Upper lobe of right lung (tissue), 1 donor: ENCODE measurements around the gene VPS41. TPM values are rescaled to one million over a fixed set of nuclear protein-coding genes. Genes with fewer than 3 reads are reported as not detected.
"Not testable (repeated sequence)": the region's sequence is repeated elsewhere in the genome, so short reads cannot be mapped to it uniquely, and the experiment has no call there.

Source experiments
- ATAC-seq: fragments of 200-7000 bp; cut with Tn5 transposase; one replicate; pipeline ENCODE4 v1.9.1; 2020; ENCODE audit warnings: mild to moderate bottlenecking, moderate library complexity
- DNase-seq: peaks from one replicate; pipeline ENCODE4 v3.0.0-alpha.2; 2020
- H3K27ac ChIP-seq: fragments of 200-600 bp; one replicate; pipeline ENCODE4 v1.8.0; 2022
- H3K27me3 ChIP-seq: fragments of 200-600 bp; one replicate; pipeline ENCODE4 v1.8.0; 2022; ENCODE audit warnings: mild to moderate bottlenecking
- H3K36me3 ChIP-seq: fragments of 200-600 bp; one replicate; pipeline ENCODE4 v1.8.0; 2022
- H3K4me1 ChIP-seq: fragments of 200-600 bp; one replicate; pipeline ENCODE4 v1.8.0; 2022
- H3K4me3 ChIP-seq: fragments of 200-600 bp; one replicate; pipeline ENCODE4 v1.8.0; 2022; ENCODE audit warnings: mild to moderate bottlenecking
- H3K9me3 ChIP-seq: fragments of 200-600 bp; one replicate; pipeline ENCODE4 v1.8.0; 2022
- intact Hi-C: fragments of 100-400 bp; cut with DNase I; formaldehyde crosslinking; loops from one replicate; pipeline ENCODE4 v1.11.0; 2022
- total RNA-seq: library from RNA; stranded (reverse); fragmentation: NEBNext Ultra II Directional; extraction: Animal tissue kit (Norgen Biotek cat#: 25700); gene quantifications from one replicate; pipeline ENCODE4 v1.2.1, GENCODE V29; 2021
- TF ChIP-seq, protein P1 (sequence below): fragments of 200-600 bp; IDR thresholded peaks from one replicate; pipeline ENCODE4 v1.8.0; 2022; ENCODE audit warnings: antibody characterized with exemption
- donor health status: DM: no; HTN: yes; CAD: no; lungs with severe emphysema.

VPS41 gene
- total RNA-seq, 1 donor from 2014 or later, result 95.8 TPM

DNA sequence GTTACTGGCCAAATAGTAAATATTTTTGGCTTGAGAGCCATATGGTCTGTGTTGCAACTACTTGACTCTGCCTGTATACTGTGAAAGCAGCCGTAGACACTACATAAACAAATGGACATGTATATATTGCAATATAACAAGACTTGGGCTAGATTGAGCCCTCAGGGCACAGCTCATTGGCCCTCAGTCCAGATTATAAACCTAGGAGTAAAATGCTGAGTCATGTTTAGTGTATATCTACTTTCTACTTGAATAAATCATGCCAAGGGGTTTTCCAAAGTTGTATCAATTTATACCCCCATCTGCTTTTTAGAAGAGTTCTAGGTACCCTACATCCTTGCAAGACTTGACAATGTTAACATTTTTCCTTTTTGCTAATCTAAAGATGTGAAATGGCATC lies 41.3 kb upstream of the VPS41 start:
- DNase-seq (no peak), ATAC-seq (no peak)
- Histone ChIP-seq H3K36me3 (no peaks in the 10 kb centered on the region), H3K4me1 (no peaks in the 10 kb centered on the region), H3K27me3 (no peaks in the 10 kb centered on the region), H3K4me3 (no peak overlapping the region), H3K27ac (no peak overlapping the region), H3K9me3 (no peaks in the 10 kb centered on the region)
- TF ChIP-seq, protein P1, sequence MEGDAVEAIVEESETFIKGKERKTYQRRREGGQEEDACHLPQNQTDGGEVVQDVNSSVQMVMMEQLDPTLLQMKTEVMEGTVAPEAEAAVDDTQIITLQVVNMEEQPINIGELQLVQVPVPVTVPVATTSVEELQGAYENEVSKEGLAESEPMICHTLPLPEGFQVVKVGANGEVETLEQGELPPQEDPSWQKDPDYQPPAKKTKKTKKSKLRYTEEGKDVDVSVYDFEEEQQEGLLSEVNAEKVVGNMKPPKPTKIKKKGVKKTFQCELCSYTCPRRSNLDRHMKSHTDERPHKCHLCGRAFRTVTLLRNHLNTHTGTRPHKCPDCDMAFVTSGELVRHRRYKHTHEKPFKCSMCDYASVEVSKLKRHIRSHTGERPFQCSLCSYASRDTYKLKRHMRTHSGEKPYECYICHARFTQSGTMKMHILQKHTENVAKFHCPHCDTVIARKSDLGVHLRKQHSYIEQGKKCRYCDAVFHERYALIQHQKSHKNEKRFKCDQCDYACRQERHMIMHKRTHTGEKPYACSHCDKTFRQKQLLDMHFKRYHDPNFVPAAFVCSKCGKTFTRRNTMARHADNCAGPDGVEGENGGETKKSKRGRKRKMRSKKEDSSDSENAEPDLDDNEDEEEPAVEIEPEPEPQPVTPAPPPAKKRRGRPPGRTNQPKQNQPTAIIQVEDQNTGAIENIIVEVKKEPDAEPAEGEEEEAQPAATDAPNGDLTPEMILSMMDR, result no peak
- intact Hi-C loops, result no loop called here

DNA sequence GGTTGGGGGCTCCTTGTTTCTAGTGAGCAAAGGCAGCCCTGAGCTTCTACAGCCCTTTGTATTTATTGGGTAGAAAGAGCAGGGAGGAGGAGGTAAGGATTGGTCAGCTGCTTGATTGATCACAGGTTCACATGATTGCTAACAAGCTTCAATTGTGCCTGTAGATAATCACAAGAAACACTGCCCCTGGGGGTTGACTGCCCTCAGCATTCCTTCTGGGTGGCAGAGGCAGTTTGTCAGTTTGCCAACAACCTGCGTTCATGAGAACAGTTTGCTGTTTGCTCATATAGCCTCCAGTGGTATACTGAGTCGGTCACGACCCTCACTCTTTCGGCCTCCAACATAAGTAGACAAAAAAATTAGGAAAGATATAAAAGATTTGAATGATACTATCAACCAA lies 38.5 kb upstream of the VPS41 start:
- H3K4me3 ChIP-seq, H3K27me3 ChIP-seq, intact Hi-C loops, H3K27ac ChIP-seq, H3K9me3 ChIP-seq, H3K36me3 ChIP-seq, H3K4me1 ChIP-seq, ATAC-seq, DNase-seq: not testable (repeated sequence)

DNA sequence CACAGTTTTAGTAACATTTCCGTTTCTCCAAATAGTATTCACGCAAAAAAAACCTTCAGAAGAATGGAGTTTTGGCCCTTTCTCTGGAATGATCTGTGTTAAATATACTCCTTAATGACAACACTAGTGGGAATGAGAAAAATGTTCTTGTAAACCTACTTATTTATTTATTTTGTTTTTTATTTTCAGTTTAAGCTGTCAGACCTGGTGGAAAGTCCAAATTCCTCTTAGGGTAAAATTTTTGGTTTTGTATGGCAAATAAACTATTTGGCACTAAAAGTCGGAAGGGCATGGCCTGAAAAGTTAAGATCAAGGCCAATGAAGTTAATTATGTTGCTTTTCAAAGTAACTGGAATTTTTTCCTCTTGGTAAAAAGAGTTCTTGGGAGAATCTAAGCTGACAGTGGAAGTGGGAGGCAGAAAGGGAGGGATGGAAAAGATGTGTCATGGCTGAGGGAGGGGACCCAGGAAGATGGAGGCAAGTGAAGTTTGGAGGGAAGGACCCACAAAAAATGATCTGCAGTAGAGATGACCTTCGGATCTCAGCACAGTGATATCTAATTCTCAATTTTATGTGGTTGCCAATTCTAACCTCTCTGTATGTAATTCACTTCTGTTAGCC lies 33.5 kb upstream of the VPS41 start:
- Histone ChIP-seq H3K36me3 (no peaks in the 10 kb centered on the region), H3K27ac (no peak overlapping the region), H3K27me3 (no peaks in the 10 kb centered on the region), H3K4me1 (no peaks in the 10 kb centered on the region), H3K9me3 (no peaks in the 10 kb centered on the region), H3K4me3 (no peak overlapping the region)
- TF ChIP-seq, protein P1, result no peak
- intact Hi-C loops, result no loop called here
- ATAC-seq, result no peak
- DNase-seq, result no peak

DNA sequence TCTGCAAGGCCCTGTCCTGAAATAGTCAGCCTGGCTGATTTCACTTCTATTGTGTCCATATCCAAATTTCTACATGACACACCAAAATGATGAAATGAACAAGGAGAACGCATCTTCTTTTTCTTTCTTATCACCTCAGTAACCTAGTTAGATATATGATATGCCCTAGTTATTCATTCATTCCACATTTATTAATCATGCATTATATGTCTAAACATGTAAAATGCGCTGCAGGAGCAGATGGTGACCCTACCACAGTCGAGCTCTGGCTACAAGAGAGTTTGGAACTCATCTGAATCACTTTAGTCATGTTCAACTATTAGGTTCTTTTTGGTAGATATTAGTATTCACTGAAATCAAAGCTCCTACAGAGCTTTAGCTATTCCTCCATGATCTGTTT lies 31.8 kb upstream of the VPS41 start:
- TF ChIP-seq, protein P1, result no peak
- Histone ChIP-seq H3K27me3 (no peaks in the 10 kb centered on the region), H3K36me3 (no peaks in the 10 kb centered on the region), H3K9me3 (no peaks in the 10 kb centered on the region), H3K4me3 (no peak overlapping the region), H3K4me1 (no peaks in the 10 kb centered on the region), H3K27ac (no peak overlapping the region)
- no peak for ATAC-seq
- intact Hi-C loops, result no loop called here
- no peak for DNase-seq

DNA sequence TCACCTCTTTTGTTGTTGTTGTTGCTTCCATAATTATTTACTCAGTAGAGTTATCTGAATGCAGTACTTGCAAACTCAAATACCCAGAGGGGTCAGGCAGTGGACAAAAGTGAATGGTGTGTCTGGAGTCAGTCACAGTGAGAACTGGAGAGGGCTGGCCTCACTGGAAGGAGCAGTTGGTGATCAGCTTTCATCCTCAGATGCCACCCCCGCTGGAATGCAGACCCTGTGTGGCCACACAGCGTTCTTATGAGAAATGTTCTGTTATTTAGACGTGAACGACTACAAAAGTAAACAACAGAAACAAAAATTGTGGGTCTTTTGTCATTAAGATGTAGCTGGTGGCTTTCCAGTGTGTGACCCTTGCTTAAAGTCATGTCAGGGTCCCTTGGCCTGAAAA lies 29.6 kb upstream of the VPS41 start:
- Histone ChIP-seq H3K4me3 (no peak overlapping the region), H3K36me3 (no peaks in the 10 kb centered on the region), H3K9me3 (no peaks in the 10 kb centered on the region), H3K27me3 (no peaks in the 10 kb centered on the region), H3K4me1 (no peaks in the 10 kb centered on the region), H3K27ac (no peak overlapping the region)
- DNase-seq (no peak), ATAC-seq (no peak)
- intact Hi-C loops, result no loop called here
- TF ChIP-seq, protein P1, result no peak

DNA sequence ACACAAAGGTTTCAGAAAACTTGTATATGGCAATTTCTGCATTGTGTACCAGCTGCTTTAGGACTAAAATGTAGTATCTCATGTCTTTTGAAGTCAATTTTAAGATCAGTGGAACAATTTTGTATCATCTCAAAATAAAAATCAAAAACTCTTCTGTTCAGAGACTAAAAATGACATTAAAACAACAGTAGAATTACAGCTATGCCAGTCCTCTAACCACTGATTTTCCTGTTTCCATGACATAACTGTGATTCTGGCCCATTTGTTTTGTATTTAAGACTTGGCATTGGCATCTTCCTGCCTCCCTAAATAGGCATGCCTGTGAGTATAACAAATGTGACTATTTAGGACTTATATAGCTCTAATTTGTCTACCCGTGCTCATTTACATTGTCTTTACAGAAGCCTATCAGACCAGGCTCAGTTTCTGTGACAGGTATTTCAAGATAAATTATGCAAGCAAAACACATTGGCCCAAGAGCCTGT lies 29.1 kb upstream of the VPS41 start:
- no peak overlapping the region for H3K27ac ChIP-seq

More for the DNA sequence above, 29.1 kb upstream of the VPS41 start:
- TF ChIP-seq, protein P1, result no peak
- intact Hi-C loops, result no loop called here
- no peaks in the 10 kb centered on the region for H3K4me1 ChIP-seq
- ATAC-seq (no peak), DNase-seq (no peak)
- no peaks in the 10 kb centered on the region for H3K9me3 ChIP-seq
- no peaks in the 10 kb centered on the region for H3K27me3 ChIP-seq
- H3K36me3 ChIP-seq, result no peaks in the 10 kb centered on the region
- H3K4me3 ChIP-seq, result no peak overlapping the region
